Measurements from ENCODE around the gene DAZ3.
"Not testable (repeated sequence)": the region's sequence is repeated elsewhere in the genome, so short reads cannot be mapped to it uniquely, and the experiment has no call there.

The DAZ3 gene

DNA sequence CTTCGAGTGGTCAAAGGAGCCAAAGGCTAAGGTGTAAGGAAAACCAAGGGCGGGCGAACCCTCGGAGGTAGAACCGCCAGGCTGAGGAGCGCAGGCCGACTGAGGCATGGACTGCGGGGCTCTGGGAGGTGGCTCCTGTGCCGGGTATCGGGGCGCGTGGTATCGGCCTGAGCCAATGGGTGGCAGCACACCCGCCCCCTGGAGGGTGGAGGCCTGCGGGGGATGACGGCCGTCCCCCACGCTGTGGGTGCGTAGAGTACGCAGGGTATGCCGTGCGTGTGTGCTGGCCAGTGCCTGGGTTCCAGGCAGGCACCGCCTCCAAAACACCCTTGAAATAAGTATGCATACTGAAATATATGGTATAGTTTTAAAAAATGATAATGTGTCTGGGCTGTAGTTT is at the start of gene DAZ3:
Gene DAZ3 (minus strand): TSS at position 101 of the 400 bp plus-strand sequence. CDS start 208 bp downstream, outside the sequence.
- DNase-seq (ENCODE audit: low read depth in 1 of 2, low spot score in 1 of 2) = not testable (repeated sequence)

GRCh38 chrY:24833619-24834018 is 20.4 kb upstream of the DAZ3 start, which contains the start of gene DAZ4:
TSS of gene DAZ4 (plus strand) at chrY:24833919. CDS start at chrY:24834127, 208 bp downstream.
- DNase-seq (ENCODE audit: low read depth in 1 of 2, low spot score in 1 of 2) = not testable (repeated sequence)

DNA sequence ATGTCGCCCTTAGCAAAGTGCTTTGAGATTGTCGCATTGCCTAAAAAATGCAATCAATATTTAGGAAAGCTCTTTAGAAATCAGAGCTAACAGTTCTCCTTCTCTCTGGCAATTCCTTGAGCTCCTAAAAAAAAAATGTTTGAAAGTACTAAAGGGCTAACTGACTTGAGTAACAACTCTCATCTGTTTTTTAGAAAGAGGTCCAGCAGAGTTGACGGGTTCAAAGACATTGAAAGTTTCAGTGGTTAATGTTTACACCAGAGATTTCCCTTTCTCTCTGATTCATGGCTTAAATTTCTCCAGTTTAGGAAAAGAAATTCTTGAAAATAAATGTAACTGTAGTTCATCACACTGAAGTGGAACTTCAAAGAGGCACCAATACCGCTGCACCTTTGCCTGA is 11.9 kb upstream of the DAZ3 start:
- not testable (repeated sequence) for DNase-seq (ENCODE audit: low read depth in 1 of 2, low spot score in 1 of 2)

- not testable (repeated sequence) for DNase-seq (ENCODE audit: low read depth in 1 of 2, low spot score in 1 of 2)
Measured at GRCh38 chrY:24824184-24824879, 11.1 kb upstream of the DAZ3 start.

DNA sequence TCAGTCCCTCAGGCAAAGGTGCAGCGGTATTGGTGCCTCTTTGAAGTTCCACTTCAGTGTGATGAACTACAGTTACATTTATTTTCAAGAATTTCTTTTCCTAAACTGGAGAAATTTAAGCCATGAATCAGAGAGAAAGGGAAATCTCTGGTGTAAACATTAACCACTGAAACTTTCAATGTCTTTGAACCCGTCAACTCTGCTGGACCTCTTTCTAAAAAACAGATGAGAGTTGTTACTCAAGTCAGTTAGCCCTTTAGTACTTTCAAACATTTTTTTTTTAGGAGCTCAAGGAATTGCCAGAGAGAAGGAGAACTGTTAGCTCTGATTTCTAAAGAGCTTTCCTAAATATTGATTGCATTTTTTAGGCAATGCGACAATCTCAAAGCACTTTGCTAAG is 8.6 kb upstream of the DAZ3 start:
- not testable (repeated sequence) for DNase-seq (ENCODE audit: low read depth in 1 of 2, low spot score in 1 of 2)
